ENCODE results near the gene TNFSF8. TPM values are rescaled to one million over a fixed set of nuclear protein-coding genes. Genes with fewer than 3 reads are reported as not detected.

Gene TNFSF8
- total RNA-seq, 1 donor from 2014 or later, result 0.19 TPM

DNA sequence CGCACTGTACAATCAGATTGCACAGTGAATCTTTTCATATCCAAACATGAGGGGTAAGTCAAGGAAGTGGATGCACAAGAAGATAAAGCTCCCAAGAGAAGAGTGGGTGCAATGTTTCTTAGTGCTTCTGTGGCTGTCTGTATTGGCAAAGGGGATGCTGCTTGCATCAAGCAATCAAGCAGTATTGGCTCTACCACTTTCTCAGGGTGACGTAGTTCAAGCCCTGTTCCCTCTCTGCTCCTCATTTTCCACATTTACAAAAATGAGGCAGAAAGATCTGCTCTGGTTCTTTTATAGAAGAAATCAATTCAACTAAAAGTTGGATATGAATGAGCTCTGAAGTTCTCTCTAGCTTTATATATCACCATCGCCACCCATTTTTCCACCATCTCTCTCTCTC, 2.3 kb downstream of the TNFSF8 start:
- no peaks in the 10 kb centered on the region for H3K36me3 Mint-ChIP-seq
- no peaks in the 10 kb centered on the region for H3K4me1 Mint-ChIP-seq (ENCODE audit: unreplicated experiment)
- H3K4me3 Mint-ChIP-seq, result no peak overlapping the region
- no peak overlapping the region for H3K27ac Mint-ChIP-seq
- TF ChIP-seq, protein P1, sequence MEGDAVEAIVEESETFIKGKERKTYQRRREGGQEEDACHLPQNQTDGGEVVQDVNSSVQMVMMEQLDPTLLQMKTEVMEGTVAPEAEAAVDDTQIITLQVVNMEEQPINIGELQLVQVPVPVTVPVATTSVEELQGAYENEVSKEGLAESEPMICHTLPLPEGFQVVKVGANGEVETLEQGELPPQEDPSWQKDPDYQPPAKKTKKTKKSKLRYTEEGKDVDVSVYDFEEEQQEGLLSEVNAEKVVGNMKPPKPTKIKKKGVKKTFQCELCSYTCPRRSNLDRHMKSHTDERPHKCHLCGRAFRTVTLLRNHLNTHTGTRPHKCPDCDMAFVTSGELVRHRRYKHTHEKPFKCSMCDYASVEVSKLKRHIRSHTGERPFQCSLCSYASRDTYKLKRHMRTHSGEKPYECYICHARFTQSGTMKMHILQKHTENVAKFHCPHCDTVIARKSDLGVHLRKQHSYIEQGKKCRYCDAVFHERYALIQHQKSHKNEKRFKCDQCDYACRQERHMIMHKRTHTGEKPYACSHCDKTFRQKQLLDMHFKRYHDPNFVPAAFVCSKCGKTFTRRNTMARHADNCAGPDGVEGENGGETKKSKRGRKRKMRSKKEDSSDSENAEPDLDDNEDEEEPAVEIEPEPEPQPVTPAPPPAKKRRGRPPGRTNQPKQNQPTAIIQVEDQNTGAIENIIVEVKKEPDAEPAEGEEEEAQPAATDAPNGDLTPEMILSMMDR (conservative IDR thresholded peaks at IDR 0.05), result no peak
- DNase-seq (ENCODE audit: extremely low spot score, unreplicated experiment), result no peak
- H3K9me3 Mint-ChIP-seq, result no peaks in the 10 kb centered on the region
- H3K27me3 Mint-ChIP-seq, result peaks cover 39% of the 10 kb centered on the region

DNA sequence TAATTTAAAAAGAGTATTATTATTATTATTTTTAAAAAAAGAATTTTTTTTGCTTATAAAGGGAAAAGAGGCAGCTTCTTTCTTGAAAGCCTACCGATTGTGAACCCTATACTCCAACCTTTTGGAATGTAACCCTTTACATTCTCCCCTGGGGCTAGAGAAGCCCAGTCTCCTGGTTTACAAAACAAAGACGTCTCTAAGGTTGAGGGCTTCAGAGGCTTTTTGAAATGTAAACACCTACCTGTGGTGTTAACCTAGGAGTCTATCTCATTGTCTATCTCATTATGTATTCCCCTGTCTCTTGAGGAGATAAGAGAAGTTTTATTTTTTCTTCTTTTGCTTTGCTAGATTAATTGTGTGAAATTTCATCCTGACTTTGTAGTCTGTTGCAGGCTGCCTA, 4.7 kb downstream of the TNFSF8 start:
- Mint-ChIP-seq H3K36me3 (no peaks in the 10 kb centered on the region), H3K9me3 (no peaks in the 10 kb centered on the region), H3K4me3 (no peak overlapping the region), H3K4me1 (ENCODE audit: unreplicated experiment) (no peaks in the 10 kb centered on the region), H3K27me3 (peaks cover 36% of the 10 kb centered on the region), H3K27ac (no peak overlapping the region)
- DNase-seq (ENCODE audit: extremely low spot score, unreplicated experiment), result no peak
- TF ChIP-seq, protein P1 (conservative IDR thresholded peaks at IDR 0.05), result no peak

DNA sequence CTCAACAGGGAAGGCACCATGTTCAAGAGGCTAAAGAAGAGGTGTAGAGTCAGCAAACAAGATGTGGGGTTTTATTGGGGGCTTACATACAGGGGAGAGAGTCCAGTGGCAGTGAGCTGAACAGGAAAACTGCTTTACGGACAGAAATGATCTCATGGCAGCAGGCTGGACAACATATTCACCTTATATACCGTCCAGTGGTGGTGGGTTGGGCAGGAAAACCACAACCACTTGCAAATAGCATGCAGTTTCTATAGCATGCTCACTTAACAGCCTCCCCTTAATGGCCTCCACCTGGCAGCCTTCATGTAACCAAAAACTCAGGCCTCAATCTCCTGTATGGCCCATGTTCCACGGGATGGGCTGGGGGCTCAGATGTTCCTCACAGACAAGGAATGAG, 5.4 kb downstream of the TNFSF8 start:
- DNase-seq (ENCODE audit: extremely low spot score, unreplicated experiment), result no peak
- TF ChIP-seq, protein P1 (conservative IDR thresholded peaks at IDR 0.05), result no peak
- Mint-ChIP-seq H3K27me3 (peaks cover 34% of the 10 kb centered on the region), H3K27ac (no peak overlapping the region), H3K9me3 (no peaks in the 10 kb centered on the region), H3K4me3 (no peak overlapping the region), H3K4me1 (ENCODE audit: unreplicated experiment) (no peaks in the 10 kb centered on the region), H3K36me3 (no peaks in the 10 kb centered on the region)

DNA sequence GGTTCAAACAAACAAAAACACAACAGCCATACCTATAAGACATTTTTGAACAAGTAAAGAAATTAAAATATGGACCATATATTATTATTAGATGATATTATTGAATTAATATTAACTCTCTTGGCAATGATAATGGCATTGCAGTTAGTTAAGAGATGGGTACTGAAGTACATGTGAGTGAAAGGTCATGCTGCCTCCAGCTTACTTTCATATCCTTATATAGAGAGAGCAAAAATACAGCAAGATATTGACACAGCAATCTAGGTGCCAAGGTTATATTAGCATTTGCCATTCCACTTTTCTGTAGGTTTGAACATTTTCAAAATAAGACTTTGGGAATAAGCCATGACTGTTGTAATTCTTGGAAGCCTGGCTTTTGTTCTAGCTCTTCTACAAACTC, 6.1 kb downstream of the TNFSF8 start:
- Mint-ChIP-seq H3K9me3 (no peaks in the 10 kb centered on the region), H3K36me3 (no peaks in the 10 kb centered on the region), H3K27me3 (peaks cover 30% of the 10 kb centered on the region), H3K4me3 (no peak overlapping the region), H3K27ac (no peak overlapping the region), H3K4me1 (ENCODE audit: unreplicated experiment) (no peaks in the 10 kb centered on the region)
- TF ChIP-seq, protein P1 (conservative IDR thresholded peaks at IDR 0.05), result no peak
- DNase-seq (ENCODE audit: extremely low spot score, unreplicated experiment), result no peak

DNA sequence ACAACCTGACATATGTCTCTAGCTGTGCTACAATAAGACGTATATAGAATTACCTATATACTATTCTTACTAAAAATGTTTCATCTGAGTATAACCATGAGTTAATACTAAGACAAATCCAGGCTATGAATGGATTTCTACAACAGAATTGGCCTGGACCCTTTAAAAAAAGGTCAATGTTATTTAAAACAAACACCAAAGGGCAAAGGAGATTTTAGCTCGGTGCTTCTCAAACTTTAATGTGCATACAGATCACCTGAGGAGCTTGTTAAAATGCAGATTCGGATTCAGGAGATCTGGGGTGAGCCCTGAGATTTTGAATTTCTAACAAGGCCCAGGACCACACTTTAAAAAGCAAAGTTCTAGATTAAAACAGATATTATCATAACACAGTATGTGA, 6.5 kb downstream of the TNFSF8 start:
- Mint-ChIP-seq H3K4me3 (no peak overlapping the region), H3K27ac (no peak overlapping the region), H3K27me3 (peaks cover 27% of the 10 kb centered on the region), H3K36me3 (no peaks in the 10 kb centered on the region), H3K9me3 (no peaks in the 10 kb centered on the region), H3K4me1 (ENCODE audit: unreplicated experiment) (no peaks in the 10 kb centered on the region)
- TF ChIP-seq, protein P1 (conservative IDR thresholded peaks at IDR 0.05), result no peak
- no peak for DNase-seq (ENCODE audit: extremely low spot score, unreplicated experiment)

DNA sequence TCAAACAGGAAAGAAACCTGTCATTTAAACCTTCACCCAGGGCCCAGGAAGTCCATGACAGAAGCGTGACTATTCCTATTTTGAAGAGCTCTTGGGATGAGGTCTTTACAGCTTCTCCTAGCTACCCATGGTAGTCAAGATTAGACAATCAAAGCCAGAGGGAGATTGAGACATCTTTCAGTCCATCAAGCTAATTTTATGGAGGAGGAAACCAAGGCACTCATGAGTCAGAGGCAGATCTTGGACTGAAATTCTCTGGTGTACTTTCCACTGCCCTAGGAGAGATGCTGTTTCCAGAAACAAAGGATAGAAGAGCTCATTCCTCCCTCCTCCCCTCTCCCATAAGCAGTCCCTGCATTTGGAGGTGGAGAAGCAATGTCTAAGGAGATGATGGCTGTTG, 9.2 kb downstream of the TNFSF8 start:
- TF ChIP-seq, protein P1 (conservative IDR thresholded peaks at IDR 0.05), result no peak
- peaks cover 15% of the 10 kb centered on the region for H3K27me3 Mint-ChIP-seq
- no peaks in the 10 kb centered on the region for H3K36me3 Mint-ChIP-seq
- no peak for DNase-seq (ENCODE audit: extremely low spot score, unreplicated experiment)
- H3K4me3 Mint-ChIP-seq, result no peak overlapping the region
- H3K9me3 Mint-ChIP-seq, result no peaks in the 10 kb centered on the region
- H3K27ac Mint-ChIP-seq, result no peak overlapping the region
- no peaks in the 10 kb centered on the region for H3K4me1 Mint-ChIP-seq (ENCODE audit: unreplicated experiment)
